Fibroblast of mammary gland (primary cell): ENCODE measurements around the gene MARK3.

ENCODE experiments used
- DNase-seq: peaks from one replicate; pipeline ENCODE4 v3.0.0-alpha.2; 2010; ENCODE audit warnings: low read depth
- H3K4me3 ChIP-seq: 2 replicates; pipeline ENCODE4 v1.5.1; 2011; ENCODE audit warnings: low read depth, mild to moderate bottlenecking, low read length, moderate library complexity; ENCODE audit not compliant: control insufficient read depth
- CTCF ChIP-seq: conservative IDR thresholded peaks from 2 replicates; pipeline ENCODE4 v1.5.1; 2011; ENCODE audit warnings: low read depth, low read length, inconsistent platforms; ENCODE audit not compliant: control insufficient read depth, insufficient read depth

MARK3 gene

GRCh38 chr14:103540821-103541708 lies 155.8 kb downstream of the MARK3 start:
- no peak for TF ChIP-seq CTCF
- DNase-seq: no peak
- H3K4me3 ChIP-seq: no peak overlapping the region

GRCh38 chr14:103541709-103542604 lies 156.7 kb downstream of the MARK3 start:
- H3K4me3 ChIP-seq: no peak overlapping the region
- DNase-seq: no peak
- TF ChIP-seq CTCF: no peak

- H3K4me3 ChIP-seq: no peak overlapping the region
- no peak for TF ChIP-seq CTCF
- no peak for DNase-seq
These were observed 157.4 kb downstream of the MARK3 start for GRCh38 chr14:103542605-103543088.

- H3K4me3 ChIP-seq: no peak overlapping the region
These were observed 157.9 kb downstream of the MARK3 start for GRCh38 chr14:103543140-103543539.

GRCh38 chr14:103543721-103544387 lies 158.6 kb downstream of the MARK3 start:
- TF ChIP-seq CTCF: no peak
- H3K4me3 ChIP-seq: no peak overlapping the region
- DNase-seq: no peak

More at GRCh38 chr14:103543140-103543539, 157.9 kb downstream of the MARK3 start:
- no peak for TF ChIP-seq CTCF
- DNase-seq: no peak

- no peak for DNase-seq
- TF ChIP-seq CTCF: no peak
- no peak overlapping the region for H3K4me3 ChIP-seq
These were observed 159.4 kb downstream of the MARK3 start for GRCh38 chr14:103544388-103545218.
